ENCODE data around the gene IRF6. TPM values are rescaled to one million over a fixed set of nuclear protein-coding genes. Genes with fewer than 3 reads are reported as not detected.

IRF6 gene
- total RNA-seq, 1 donor from 2014 or later = 0.05 TPM

DNA sequence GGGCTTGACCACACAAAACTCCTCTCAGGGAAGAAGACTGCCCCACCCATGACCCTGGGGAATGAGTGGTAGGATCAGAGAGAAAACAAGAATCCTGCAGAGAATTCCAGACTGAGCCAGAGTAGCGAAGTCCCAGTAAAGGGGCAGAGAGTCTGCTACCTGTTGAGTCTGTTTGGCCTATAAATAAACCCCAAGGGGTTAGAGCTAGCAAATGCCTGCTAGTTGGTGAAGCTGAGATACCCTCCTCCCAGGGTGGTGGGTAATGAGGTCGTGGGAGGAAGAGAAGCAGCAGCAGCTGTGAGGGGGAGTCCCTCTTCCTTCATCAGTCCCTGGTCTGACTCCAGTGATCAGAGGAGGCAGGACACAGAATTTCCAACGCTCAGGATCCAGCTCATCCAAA, 47.5 kb downstream of the IRF6 start:
- Mint-ChIP-seq H3K4me3 (no peak overlapping the region), H3K27ac (ENCODE audit: unreplicated experiment) (peak overlapping the region; percentile 78), H3K9me3 (no peaks in the 10 kb centered on the region), H3K36me3 (ENCODE audit: low read depth) (no peaks in the 10 kb centered on the region), H3K4me1 (no peaks in the 10 kb centered on the region), H3K27me3 (ENCODE audit: low read depth) (peaks cover 36% of the 10 kb centered on the region)
- TF ChIP-seq CTCF (conservative IDR thresholded peaks at IDR 0.05) = no peak
- no peak for DNase-seq (ENCODE audit: low read depth, low spot score)

DNA sequence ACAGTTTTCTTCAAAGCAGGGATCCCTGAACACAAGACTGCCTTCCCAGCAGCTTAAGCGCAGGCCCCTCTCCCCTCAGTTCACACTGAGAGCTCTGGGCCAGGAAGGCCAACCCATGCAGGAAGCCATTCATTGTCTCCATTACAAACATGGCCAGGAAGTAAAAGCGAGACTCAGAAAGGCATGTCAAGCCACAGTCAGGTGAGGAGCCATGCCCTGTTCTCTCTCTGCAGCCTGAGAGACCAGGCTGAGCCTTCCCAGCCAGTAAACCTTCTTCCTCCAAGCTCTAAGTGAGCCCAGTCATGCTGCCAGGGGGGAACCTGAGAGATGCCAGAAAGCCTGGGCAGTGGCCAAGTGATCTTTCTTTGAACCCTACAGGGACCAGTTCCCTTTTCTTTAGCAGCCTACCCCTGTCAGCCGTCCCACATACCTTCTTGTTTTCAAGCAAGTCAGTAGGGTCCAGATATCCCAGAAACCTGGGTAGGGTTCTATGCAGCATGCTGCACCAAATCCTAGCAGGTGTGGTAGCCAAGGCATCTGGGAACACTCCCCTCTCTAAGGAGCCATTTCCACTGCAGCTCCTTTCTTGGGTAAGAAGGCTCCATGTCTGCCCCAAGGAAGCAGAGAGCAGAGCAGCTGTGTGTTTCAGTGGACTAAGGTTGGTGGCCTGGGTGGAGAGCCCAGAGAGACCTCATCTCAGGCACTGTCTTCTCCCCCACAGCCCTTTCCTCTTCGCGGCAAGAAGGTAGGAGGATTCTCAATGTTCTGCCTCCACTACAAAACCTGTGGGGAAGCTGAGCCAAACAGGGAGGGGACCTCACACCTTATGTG, 49.1 kb downstream of the IRF6 start:
- H3K27ac Mint-ChIP-seq (ENCODE audit: unreplicated experiment) = no peak overlapping the region
- peaks cover 27% of the 10 kb centered on the region for H3K27me3 Mint-ChIP-seq (ENCODE audit: low read depth)
- H3K4me3 Mint-ChIP-seq = no peak overlapping the region
- no peak for DNase-seq (ENCODE audit: low read depth, low spot score)
- TF ChIP-seq CTCF (conservative IDR thresholded peaks at IDR 0.05) = no peak
- no peaks in the 10 kb centered on the region for H3K9me3 Mint-ChIP-seq
- no peaks in the 10 kb centered on the region for H3K4me1 Mint-ChIP-seq
- no peaks in the 10 kb centered on the region for H3K36me3 Mint-ChIP-seq (ENCODE audit: low read depth)

GRCh38 chr1:209755926-209756614, 49.9 kb downstream of the IRF6 start, which contains the start of gene TRAF3IP3:
TSS of gene TRAF3IP3 (plus strand) at chr1:209756053. CDS start at chr1:209760040, 3,987 bp downstream.
- Mint-ChIP-seq H3K4me3 (no peak within 1 kb of the TSS), H3K27me3 (ENCODE audit: low read depth) (peaks cover 30% of the 10 kb centered on the region), H3K36me3 (ENCODE audit: low read depth) (no peaks in the 10 kb centered on the region), H3K27ac (ENCODE audit: unreplicated experiment) (no peak within 1 kb of the TSS), H3K4me1 (no peaks in the 10 kb centered on the region), H3K9me3 (no peaks in the 10 kb centered on the region)
- DNase-seq (ENCODE audit: low read depth, low spot score) = no peak
- TF ChIP-seq CTCF (conservative IDR thresholded peaks at IDR 0.05) = no peak

DNA sequence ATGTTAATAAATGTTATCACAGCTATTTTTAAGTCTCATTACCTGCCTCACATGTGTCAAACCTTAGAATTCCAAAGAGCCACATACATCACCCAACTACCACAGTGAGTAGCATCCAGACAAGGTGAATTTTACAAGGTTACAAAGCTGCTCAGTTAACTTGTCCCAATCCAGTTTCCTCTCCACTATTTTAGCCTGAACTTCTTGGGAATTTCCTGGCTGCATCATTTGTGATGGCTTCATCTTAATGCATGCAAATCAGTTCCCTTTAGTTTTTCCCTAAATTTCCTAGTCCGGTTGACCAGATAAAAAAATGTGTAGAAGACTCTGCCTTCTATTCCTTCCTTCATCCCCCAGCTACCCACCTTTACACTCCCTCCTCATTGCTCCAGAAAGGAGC, 50.7 kb downstream of the IRF6 start:
- Mint-ChIP-seq H3K27ac (ENCODE audit: unreplicated experiment) (no peak overlapping the region), H3K9me3 (no peaks in the 10 kb centered on the region), H3K36me3 (ENCODE audit: low read depth) (no peaks in the 10 kb centered on the region), H3K4me3 (no peak overlapping the region), H3K27me3 (ENCODE audit: low read depth) (peaks cover 32% of the 10 kb centered on the region), H3K4me1 (no peaks in the 10 kb centered on the region)
- no peak for TF ChIP-seq CTCF (conservative IDR thresholded peaks at IDR 0.05)
- DNase-seq (ENCODE audit: low read depth, low spot score) = no peak

- Mint-ChIP-seq H3K36me3 (ENCODE audit: low read depth) (no peaks in the 10 kb centered on the region), H3K27ac (ENCODE audit: unreplicated experiment) (no peak overlapping the region), H3K4me3 (no peak overlapping the region), H3K9me3 (no peaks in the 10 kb centered on the region), H3K4me1 (peaks cover under 1% of the 10 kb centered on the region), H3K27me3 (ENCODE audit: low read depth) (peaks cover 37% of the 10 kb centered on the region)
- no peak for TF ChIP-seq CTCF (conservative IDR thresholded peaks at IDR 0.05)
- DNase-seq (ENCODE audit: low read depth, low spot score) = no peak
These were observed 53.1 kb downstream of the IRF6 start for GRCh38 chr1:209752890-209753289.
